Stomach (tissue), 9 donors: ENCODE data around the gene HOXB3. TPM values are rescaled to one million over a fixed set of nuclear protein-coding genes. Genes with fewer than 3 reads are reported as not detected.

Source experiments
- DNase-seq, 2 donors: peaks; one replicate each; pipeline versions ENCODE4 v3.0.0 to v3.0.0-alpha.2; 2013 to 2019
- H3K27ac ChIP-seq, 5 donors: fragments of 200-600 bp in 4 of 5; sonication (generic) in 4 of 5; one replicate each; pipeline ENCODE4 v1.5.1; 2013 to 2019; ENCODE audit warnings: mild to moderate bottlenecking in 1 of 5, moderate library complexity in 1 of 5
- H3K27me3 ChIP-seq, 3 donors: fragments of 200-600 bp; sonication (generic); one replicate each; pipeline ENCODE4 v1.5.1; 2017 to 2019; ENCODE audit warnings: mixed run types in 1 of 3
- H3K36me3 ChIP-seq, 4 donors: fragments of 200-600 bp; sonication (generic); 1 replicate in 3 of 4; 2 replicates in 1 of 4; pipeline ENCODE4 v1.5.1; 2016 to 2019
- H3K4me1 ChIP-seq, 4 donors: fragments of 200-600 bp; sonication (generic); one replicate each; pipeline ENCODE4 v1.5.1; 2016 to 2019
- H3K4me3 ChIP-seq, 4 donors: fragments of 200-600 bp; sonication (generic) in 3 of 4; one replicate each; pipeline ENCODE4 v1.5.1; 2016 to 2019; ENCODE audit warnings: mild to moderate bottlenecking in 1 of 4
- H3K9me3 ChIP-seq, 4 donors: fragments of 200-600 bp; sonication (generic); one replicate each; pipeline ENCODE4 v1.5.1; 2016 to 2019
- EP300 ChIP-seq: sonication (generic); formaldehyde crosslinking; IDR thresholded peaks from one replicate; pipeline ENCODE4 v1.6.1; 2017; ENCODE audit warnings: antibody characterized with exemption
- POLR2A ChIP-seq, 4 donors: fragments of 450-650 bp; IDR thresholded peaks; one replicate each; pipeline ENCODE4 v1.6.1; 2016; ENCODE audit warnings: antibody characterized with exemption in 4 of 4, control low read depth in 2 of 4, mild to moderate bottlenecking in 1 of 4, moderate library complexity in 1 of 4
- POLR2AphosphoS5 ChIP-seq, 3 donors: sonication (generic); formaldehyde crosslinking; IDR thresholded peaks; one replicate each; pipeline ENCODE4 v1.6.1; 2016; ENCODE audit warnings: antibody characterized with exemption in 3 of 3
- WGBS, 5 donors: extraction: QIAGEN DNeasy Blood & Tissue Kit in 3 of 5; methylation state at CpG; one replicate each; pipeline versions ENCODE4 v1.1.5 to v1.1.7; 2013 to 2018; 5-methylcytosine and 5-hydroxymethylcytosine counted together
- intact Hi-C: fragments of 100-400 bp; cut with DNase I; formaldehyde crosslinking; loops from one replicate; pipeline ENCODE4 v1.15.1; 2023; ENCODE audit warnings: low total_unique reads
- polyA plus RNA-seq, 3 donors: library from polyadenylated mRNA; stranded (reverse); fragments of 200-250 nt; gene quantifications; one replicate each; pipeline ENCODE4 v1.2.3, GENCODE V29; 2013
- total RNA-seq, 5 donors: library from RNA; depleted of rRNA; stranded (reverse); fragments of >200 nt; gene quantifications; one replicate each; pipeline versions ENCODE4 v1.1.0 to v1.2.3, GENCODE V29; 2014 to 2016
- TF ChIP-seq, protein P1 (sequence below), 7 experiments: fragments of 450-650 bp in 4 of 7; fragments of 200-600 bp in 3 of 7; sonication (generic) in 3 of 7; IDR thresholded peaks; one replicate each; pipeline ENCODE4 v1.5.1; 2016 to 2019; ENCODE audit warnings: antibody characterized with exemption in 7 of 7, control low read depth in 2 of 7, mild to moderate bottlenecking in 1 of 7
- donor health status: healthy with polysubstance abuse.
- donor health status: Bipolar disorder and iron deficiency.
- donor health status: healthy.

The HOXB3 gene
- total and polyA plus RNA-seq, 8 donors = 2.8 to 77.6 (median 10.3) TPM

DNA sequence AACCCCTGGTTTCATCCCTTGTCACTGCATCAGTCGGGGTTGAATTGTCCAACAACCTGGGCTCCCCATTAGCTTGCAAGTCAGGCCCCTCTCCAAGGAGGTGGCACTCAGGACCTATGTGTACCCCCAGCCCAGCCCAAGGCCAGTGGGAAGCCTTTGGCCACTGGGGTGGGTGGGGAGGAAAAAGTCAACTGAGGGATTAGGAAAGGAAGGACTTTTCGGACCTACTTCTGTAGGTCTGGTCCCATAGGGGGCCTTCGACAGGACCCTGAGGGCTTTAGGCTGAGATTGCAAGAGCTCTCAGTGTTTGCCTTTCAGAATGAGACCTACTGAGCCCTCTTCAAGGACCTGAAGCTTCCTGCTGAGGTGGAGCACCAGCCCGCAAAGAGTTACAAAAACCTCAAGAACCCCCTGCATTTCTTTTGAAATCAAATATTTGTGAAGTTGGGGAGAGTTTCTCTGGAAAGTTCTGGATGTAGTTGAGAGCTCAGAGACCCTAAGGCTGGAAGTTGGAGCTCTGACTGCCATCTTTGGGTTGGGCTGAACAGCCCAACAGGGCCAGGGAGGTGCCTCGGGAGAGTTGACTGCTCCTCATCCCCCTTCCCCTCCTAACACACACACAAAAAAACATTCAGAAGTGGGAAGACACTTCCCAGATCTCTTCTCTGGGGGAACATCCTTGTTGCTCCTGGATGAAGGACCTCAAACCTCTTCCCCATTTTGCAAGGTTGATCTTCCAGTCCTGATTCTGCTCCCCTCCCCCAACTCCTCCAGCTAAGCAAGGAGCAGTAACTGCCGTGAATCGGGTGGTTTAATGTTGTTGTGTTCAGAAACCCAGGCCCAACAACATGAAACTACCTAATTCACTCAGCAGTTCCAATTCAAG, 41.9 kb upstream of the HOXB3 start:
- no peak overlapping the region for H3K27ac ChIP-seq
- no peak for TF ChIP-seq POLR2A (IDR thresholded peaks at IDR 0.05)
- no peak for TF ChIP-seq POLR2AphosphoS5 (IDR thresholded peaks at IDR 0.05)
- no peak for TF ChIP-seq EP300
- TF ChIP-seq, protein P1, sequence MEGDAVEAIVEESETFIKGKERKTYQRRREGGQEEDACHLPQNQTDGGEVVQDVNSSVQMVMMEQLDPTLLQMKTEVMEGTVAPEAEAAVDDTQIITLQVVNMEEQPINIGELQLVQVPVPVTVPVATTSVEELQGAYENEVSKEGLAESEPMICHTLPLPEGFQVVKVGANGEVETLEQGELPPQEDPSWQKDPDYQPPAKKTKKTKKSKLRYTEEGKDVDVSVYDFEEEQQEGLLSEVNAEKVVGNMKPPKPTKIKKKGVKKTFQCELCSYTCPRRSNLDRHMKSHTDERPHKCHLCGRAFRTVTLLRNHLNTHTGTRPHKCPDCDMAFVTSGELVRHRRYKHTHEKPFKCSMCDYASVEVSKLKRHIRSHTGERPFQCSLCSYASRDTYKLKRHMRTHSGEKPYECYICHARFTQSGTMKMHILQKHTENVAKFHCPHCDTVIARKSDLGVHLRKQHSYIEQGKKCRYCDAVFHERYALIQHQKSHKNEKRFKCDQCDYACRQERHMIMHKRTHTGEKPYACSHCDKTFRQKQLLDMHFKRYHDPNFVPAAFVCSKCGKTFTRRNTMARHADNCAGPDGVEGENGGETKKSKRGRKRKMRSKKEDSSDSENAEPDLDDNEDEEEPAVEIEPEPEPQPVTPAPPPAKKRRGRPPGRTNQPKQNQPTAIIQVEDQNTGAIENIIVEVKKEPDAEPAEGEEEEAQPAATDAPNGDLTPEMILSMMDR (IDR thresholded peaks at IDR 0.05) = no peak
- H3K4me1 ChIP-seq = peaks cover 0 to 22% (median 9%) of the 10 kb centered on the region in 4 donors
- WGBS, 5 donors = 16 to 22% (median 18%) methylated on average over 5 to 7 of the region's 7 CpGs
- no peaks in the 10 kb centered on the region for H3K36me3 ChIP-seq
- no peak overlapping the region for H3K4me3 ChIP-seq
- peaks cover 60 to 100% (median 99%) of the 10 kb centered on the region in 3 donors for H3K27me3 ChIP-seq
- intact Hi-C loops = no loop called here
- DNase-seq = no peak
- H3K9me3 ChIP-seq = no peaks in the 10 kb centered on the region

DNA sequence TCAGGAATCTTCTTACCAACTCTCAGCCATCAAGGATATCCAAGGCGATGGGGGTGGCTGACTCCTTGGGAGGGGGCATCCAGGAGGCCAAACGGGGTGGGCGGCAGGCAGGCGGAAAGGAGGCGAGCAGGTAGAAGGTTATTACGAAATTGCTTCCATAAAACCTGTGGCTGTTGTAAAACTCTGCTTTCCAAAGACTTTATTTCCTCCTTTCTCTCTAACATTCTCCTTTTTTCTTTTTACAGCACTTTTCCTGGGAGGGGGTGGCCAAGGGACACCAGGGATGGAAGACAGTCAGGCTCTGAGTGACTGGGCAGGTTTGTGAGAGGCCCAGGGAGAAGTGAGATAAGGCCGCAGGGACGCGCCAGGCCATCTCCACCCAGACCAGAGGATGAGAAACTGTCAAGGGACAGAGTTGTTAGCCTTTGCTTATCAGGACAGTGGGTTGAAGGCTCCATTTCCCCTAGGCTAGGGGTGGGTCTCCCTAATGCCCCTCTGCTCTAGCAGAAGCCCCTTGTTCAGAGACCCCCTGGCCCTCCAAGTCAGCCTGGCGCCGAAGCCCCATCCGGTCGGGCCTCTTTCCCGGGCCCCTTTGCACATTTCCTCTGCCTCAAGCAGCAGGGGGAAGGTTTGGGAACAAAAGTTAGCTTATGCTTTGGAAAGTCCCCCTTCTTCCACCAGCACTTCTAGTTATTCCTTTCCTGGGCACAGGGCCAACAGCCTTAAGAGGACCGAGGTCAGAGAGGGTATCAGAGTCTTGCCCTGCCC, 41.1 kb upstream of the HOXB3 start:
- intact Hi-C loops = no loop called here
- no peak overlapping the region for H3K4me3 ChIP-seq
- H3K9me3 ChIP-seq = no peaks in the 10 kb centered on the region
- 17 to 30% (median 24%) methylated on average over 15 of the region's 15 CpGs for WGBS, 5 donors
- H3K27ac ChIP-seq = no peak overlapping the region
- no peaks in the 10 kb centered on the region for H3K36me3 ChIP-seq
- DNase-seq = no peak
- no peak for TF ChIP-seq POLR2AphosphoS5 (IDR thresholded peaks at IDR 0.05)
- TF ChIP-seq, protein P1 (IDR thresholded peaks at IDR 0.05) = no peak
- TF ChIP-seq POLR2A (IDR thresholded peaks at IDR 0.05) = no peak
- no peak for TF ChIP-seq EP300
- peaks cover 60 to 100% (median 99%) of the 10 kb centered on the region in 3 donors for H3K27me3 ChIP-seq
- peaks cover 7 to 24% (median 14%) of the 10 kb centered on the region in 4 donors for H3K4me1 ChIP-seq

DNA sequence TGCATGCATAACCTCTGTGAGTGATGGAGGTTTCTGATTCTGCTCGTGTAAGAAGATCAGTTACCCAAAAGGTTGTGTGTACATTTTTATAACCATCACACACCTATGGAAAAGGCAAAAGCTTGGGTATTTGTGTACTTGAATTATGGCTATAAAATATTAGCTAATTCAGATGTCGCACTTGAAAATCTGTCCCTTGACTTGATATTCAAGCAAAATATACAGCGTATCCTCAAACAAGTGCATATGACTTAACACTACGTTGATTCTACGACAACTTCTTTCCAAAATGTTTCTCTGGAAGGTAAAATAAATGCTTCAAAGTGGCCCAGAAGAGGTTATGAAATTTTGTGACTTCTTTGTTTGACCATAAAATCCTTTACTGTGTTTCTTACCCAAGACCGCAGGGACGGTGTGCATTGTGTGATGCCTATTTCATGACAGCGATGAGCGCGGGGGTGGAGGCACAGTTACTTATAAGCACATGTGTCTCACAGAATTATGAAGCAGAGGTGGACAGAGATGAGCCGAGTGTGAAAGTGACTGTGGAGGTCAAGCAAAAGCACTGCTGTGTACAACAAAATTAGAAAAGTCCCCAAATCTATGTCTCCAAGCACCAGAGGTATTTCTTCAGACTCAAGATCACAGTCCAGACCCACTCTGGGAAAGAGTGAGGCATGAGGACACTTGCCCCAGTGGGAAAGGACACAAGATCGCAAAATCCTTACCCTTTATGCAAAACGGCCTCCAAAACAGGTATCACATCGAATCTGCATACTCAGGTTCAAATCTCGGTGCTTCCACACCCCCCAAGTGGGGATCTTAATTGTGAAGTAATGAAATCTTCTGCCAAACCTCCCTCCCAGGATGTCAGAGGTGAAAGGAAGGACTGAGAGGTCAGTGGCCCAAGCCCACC, 40.2 kb upstream of the HOXB3 start:
- Histone ChIP-seq H3K27ac (no peak overlapping the region), H3K27me3 (peaks cover 65 to 100% (median 99%) of the 10 kb centered on the region in 3 donors), H3K4me3 (no peak overlapping the region), H3K4me1 (peaks cover 16 to 32% (median 22%) of the 10 kb centered on the region in 4 donors), H3K9me3 (no peaks in the 10 kb centered on the region), H3K36me3 (no peaks in the 10 kb centered on the region)
- TF ChIP-seq, protein P1 (IDR thresholded peaks at IDR 0.05) = no peak
- no peak for TF ChIP-seq POLR2AphosphoS5 (IDR thresholded peaks at IDR 0.05)
- no peak for TF ChIP-seq EP300
- no peak for TF ChIP-seq POLR2A (IDR thresholded peaks at IDR 0.05)
- 28 to 42% (median 30%) methylated on average over 15 of the region's 15 CpGs for WGBS, 5 donors
- no peak for DNase-seq
- intact Hi-C loops = no loop called here
